ENCODE results near the gene IGSF3. TPM values are rescaled to one million over a fixed set of nuclear protein-coding genes. Genes with fewer than 3 reads are reported as not detected.

Gene IGSF3
- total RNA-seq, 1 donor from 2014 or later: 34.8 TPM

GRCh38 chr1:116561563-116561962 lies 106.0 kb downstream of the IGSF3 start:
- no peak for TF ChIP-seq CTCF (IDR thresholded peaks at IDR 0.05; ENCODE audit: insufficient read depth, low read length, poor library complexity, severe bottlenecking)
- DNase-seq (ENCODE audit: low read depth): no peak
- Histone ChIP-seq H3K27me3 (ENCODE audit: control insufficient read depth, insufficient read depth, low read length) (no peaks in the 10 kb centered on the region), H3K36me3 (ENCODE audit: control insufficient read depth, insufficient read depth, low read length) (no peaks in the 10 kb centered on the region), H3K4me3 (ENCODE audit: low read depth, low read length) (no peak overlapping the region)

GRCh38 chr1:116560704-116561490 lies 106.6 kb downstream of the IGSF3 start:
- DNase-seq (ENCODE audit: low read depth): no peak
- Histone ChIP-seq H3K36me3 (ENCODE audit: control insufficient read depth, insufficient read depth, low read length) (no peaks in the 10 kb centered on the region), H3K4me3 (ENCODE audit: low read depth, low read length) (no peak overlapping the region), H3K27me3 (ENCODE audit: control insufficient read depth, insufficient read depth, low read length) (no peaks in the 10 kb centered on the region)
- TF ChIP-seq CTCF (IDR thresholded peaks at IDR 0.05; ENCODE audit: insufficient read depth, low read length, poor library complexity, severe bottlenecking): no peak

GRCh38 chr1:116559304-116559761 lies 108.2 kb downstream of the IGSF3 start:
- Histone ChIP-seq H3K36me3 (ENCODE audit: control insufficient read depth, insufficient read depth, low read length) (no peaks in the 10 kb centered on the region), H3K4me3 (ENCODE audit: low read depth, low read length) (no peak overlapping the region), H3K27me3 (ENCODE audit: control insufficient read depth, insufficient read depth, low read length) (no peaks in the 10 kb centered on the region)
- no peak for TF ChIP-seq CTCF (IDR thresholded peaks at IDR 0.05; ENCODE audit: insufficient read depth, low read length, poor library complexity, severe bottlenecking)
- no peak for DNase-seq (ENCODE audit: low read depth)

- DNase-seq (ENCODE audit: low read depth): no peak
- TF ChIP-seq CTCF (IDR thresholded peaks at IDR 0.05; ENCODE audit: insufficient read depth, low read length, poor library complexity, severe bottlenecking): no peak
- Histone ChIP-seq H3K4me3 (ENCODE audit: low read depth, low read length) (no peak overlapping the region), H3K27me3 (ENCODE audit: control insufficient read depth, insufficient read depth, low read length) (no peaks in the 10 kb centered on the region), H3K36me3 (ENCODE audit: control insufficient read depth, insufficient read depth, low read length) (no peaks in the 10 kb centered on the region)
Observed at GRCh38 chr1:116558571-116558970, 109.0 kb downstream of the IGSF3 start.

GRCh38 chr1:116558140-116558549 lies 109.4 kb downstream of the IGSF3 start:
- Histone ChIP-seq H3K4me3 (ENCODE audit: low read depth, low read length) (no peak overlapping the region), H3K27me3 (ENCODE audit: control insufficient read depth, insufficient read depth, low read length) (no peaks in the 10 kb centered on the region), H3K36me3 (ENCODE audit: control insufficient read depth, insufficient read depth, low read length) (no peaks in the 10 kb centered on the region)
- no peak for TF ChIP-seq CTCF (IDR thresholded peaks at IDR 0.05; ENCODE audit: insufficient read depth, low read length, poor library complexity, severe bottlenecking)
- no peak for DNase-seq (ENCODE audit: low read depth)

All from kidney epithelial cell (primary cell).